Fibroblast of mammary gland (primary cell): ENCODE data around the gene ASPDH.

Experiments used
- DNase-seq: peaks from one replicate; pipeline ENCODE4 v3.0.0-alpha.2; 2010; ENCODE audit warnings: low read depth
- H3K4me3 ChIP-seq: 2 replicates; pipeline ENCODE4 v1.5.1; 2011; ENCODE audit warnings: low read depth, mild to moderate bottlenecking, low read length, moderate library complexity; ENCODE audit not compliant: control insufficient read depth
- CTCF ChIP-seq: conservative IDR thresholded peaks from 2 replicates; pipeline ENCODE4 v1.5.1; 2011; ENCODE audit warnings: low read depth, low read length, inconsistent platforms; ENCODE audit not compliant: control insufficient read depth, insufficient read depth

The ASPDH gene

GRCh38 chr19:50481351-50482149 is 32.2 kb downstream of the ASPDH start:
- no peak for TF ChIP-seq CTCF
- no peak overlapping the region for H3K4me3 ChIP-seq
- DNase-seq, result no peak

DNA sequence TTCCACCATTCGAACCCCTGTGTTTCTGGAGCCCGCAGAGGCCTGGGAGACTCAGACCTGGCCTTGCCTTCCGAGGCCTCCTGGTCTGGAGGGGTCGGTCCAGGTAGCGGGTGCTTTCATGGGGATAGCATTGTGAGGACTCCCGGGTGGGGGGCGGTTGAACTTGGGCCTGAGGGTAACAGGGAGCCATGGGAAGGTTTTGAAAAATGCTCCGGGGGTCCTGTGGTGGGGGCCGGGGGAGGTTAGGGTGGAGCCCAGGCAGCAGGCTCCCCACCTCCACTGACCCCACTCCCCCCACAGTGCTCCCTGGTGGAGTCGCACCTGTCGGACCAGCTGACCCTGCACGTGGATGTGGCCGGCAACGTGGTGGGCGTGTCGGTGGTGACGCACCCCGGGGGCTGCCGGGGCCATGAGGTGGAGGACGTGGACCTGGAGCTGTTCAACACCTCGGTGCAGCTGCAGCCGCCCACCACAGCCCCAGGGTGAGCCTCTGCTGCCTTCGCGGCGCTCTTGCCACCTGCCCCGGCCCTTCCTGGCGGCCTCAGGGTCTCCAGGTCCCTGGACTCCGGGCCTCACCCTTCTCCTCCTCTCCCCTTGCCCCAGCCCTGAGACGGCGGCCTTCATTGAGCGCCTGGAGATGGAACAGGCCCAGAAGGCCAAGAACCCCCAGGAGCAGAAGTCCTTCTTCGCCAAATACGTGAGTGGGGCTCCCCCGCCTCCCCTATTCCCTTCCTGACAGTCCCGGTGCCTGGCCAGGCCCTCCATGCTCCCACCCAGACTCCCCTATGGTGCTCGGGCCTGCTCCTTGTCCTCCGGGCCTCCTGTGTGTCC is 33.2 kb downstream of the ASPDH start:
- no peak for TF ChIP-seq CTCF
- H3K4me3 ChIP-seq, result no peak overlapping the region
- no peak for DNase-seq

- no peak for DNase-seq
- no peak for TF ChIP-seq CTCF
Observed at GRCh38 chr19:50479761-50480251, 33.9 kb downstream of the ASPDH start.

DNA sequence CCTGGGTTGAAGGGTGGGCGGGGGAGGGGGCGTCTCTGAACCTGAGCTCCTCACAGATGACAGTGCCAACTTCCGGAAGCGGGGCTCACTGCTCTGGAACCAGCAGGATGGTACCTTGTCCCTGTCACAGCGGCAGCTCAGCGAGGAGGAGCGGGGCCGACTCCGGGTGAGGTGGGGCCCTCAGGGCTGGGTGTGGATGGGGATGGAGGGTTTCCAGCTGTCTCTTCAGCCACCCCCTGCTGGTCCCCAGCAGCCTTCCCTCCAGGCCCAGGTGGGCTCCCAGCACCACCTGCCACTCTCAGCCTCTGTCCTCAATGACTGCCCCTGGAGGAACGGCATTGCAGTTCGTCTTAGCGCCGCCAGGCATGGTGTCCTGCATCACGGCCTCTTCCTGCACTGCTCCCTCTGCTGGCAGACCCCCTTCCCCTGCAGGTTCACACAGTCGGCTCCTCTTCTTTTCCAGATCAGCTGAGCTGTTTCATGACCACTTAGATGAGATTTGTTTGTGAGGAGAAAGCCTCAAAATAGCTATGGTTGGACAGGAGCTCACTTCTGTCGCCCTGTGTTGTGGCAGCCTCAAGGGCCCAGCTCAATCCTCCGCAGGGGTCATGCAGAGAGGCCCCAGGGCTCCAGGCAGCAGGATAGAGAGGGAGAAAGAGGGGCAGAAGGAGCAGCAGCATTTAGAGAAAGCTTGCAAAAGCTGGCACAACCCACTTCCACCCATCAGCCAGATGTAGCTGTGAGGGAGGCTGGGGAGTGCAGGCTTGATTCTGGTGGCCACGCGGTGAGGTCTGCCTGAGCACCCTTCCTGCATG is 34.6 kb downstream of the ASPDH start:
- peak; percentile 54 for DNase-seq
- TF ChIP-seq CTCF, result peak; percentile 74
- no peak overlapping the region for H3K4me3 ChIP-seq

More at GRCh38 chr19:50479761-50480251, 33.9 kb downstream of the ASPDH start:
- H3K4me3 ChIP-seq, result no peak overlapping the region

GRCh38 chr19:50477751-50478515 is 35.8 kb downstream of the ASPDH start:
- H3K4me3 ChIP-seq, result no peak overlapping the region
- no peak for TF ChIP-seq CTCF
- DNase-seq, result no peak

- DNase-seq, result no peak
- H3K4me3 ChIP-seq, result peak overlapping the region; percentile 83
- no peak for TF ChIP-seq CTCF
Observed at GRCh38 chr19:50476907-50477238, 36.8 kb downstream of the ASPDH start.
